Stimulated activated CD8-positive, alpha-beta memory T cell treated with anti-CD3 and anti-CD28 coated beads, Interleukin-15, amount 100 ng/mL, for 24 hours (primary cell): ENCODE results near the gene LRRC4.

Experiments
- DNase-seq: peaks from one replicate; pipeline ENCODE4 v3.0.0-alpha.2; 2020; ENCODE audit warnings: low read depth

The LRRC4 gene, protein sequence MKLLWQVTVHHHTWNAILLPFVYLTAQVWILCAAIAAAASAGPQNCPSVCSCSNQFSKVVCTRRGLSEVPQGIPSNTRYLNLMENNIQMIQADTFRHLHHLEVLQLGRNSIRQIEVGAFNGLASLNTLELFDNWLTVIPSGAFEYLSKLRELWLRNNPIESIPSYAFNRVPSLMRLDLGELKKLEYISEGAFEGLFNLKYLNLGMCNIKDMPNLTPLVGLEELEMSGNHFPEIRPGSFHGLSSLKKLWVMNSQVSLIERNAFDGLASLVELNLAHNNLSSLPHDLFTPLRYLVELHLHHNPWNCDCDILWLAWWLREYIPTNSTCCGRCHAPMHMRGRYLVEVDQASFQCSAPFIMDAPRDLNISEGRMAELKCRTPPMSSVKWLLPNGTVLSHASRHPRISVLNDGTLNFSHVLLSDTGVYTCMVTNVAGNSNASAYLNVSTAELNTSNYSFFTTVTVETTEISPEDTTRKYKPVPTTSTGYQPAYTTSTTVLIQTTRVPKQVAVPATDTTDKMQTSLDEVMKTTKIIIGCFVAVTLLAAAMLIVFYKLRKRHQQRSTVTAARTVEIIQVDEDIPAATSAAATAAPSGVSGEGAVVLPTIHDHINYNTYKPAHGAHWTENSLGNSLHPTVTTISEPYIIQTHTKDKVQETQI

DNA sequence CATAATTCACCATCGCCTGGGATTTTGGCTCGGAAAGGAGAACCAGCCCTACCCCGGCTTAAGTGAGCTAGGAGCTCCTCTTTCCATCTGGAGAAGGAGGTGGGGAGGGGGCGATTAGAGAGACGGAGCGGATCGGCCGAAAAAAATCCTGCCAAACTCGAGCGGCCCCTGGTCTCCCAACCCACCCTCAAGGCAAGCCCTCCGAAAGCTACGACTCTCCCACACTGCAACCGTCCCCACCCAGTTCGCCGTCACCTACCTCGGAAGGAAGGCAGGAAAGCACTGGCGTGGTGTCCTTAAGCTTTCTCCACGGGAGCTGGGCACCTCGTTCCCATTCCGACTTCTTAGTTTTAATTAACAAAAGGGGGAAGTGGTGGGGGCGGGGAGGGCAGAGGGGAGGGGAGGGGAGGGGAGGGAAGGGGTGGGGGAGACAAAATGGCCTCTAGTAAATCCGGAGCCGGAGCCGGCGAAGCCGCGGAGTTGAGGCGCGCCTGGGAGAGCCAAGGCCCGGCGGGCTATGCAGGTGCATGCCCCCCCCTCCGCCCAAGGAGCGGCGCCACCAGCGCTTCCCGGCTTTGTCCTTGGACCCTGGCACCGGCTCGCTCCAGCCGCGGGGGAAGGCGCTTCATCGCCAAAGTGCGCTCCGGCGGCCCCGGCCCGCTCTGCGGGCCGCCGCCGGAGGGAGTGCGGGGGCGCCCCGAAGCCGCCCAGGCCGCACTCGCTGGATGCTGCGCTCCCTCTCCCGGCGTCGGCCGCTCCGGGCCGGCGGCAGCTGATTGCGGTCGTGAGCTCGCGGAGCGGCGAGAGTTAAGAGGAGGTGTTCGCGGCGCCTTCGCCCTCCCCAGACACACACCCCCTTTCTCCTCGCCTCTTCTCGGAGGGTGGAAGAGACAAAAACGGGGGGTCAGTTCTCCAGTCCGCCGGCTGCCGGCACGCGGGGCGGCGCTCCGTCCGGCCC is at the start of gene LRRC4:
LRRC4 (minus strand) TSS at position 784 of the 958 bp plus-strand sequence. CDS start 797 bp downstream, outside the sequence.
- no peak for DNase-seq

DNA sequence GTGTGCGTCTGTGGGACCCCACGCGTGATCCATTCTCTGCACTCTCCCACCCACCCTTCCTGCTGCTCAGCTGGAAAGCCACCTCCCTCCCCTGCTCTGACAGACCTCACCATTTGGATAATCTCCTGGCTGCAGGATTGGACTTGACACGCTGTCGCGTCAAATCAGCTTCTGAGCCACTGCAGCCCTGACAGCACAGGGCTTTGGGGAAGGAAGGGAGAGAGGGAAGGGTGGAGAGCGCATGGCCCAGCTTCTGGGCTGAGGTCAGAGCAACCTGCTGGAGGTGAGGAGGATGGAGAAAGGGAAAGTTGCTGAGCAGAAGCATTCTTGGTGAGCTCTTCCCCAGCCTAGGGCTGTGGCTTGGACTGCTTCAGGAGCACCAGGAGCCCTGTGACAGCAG is 48.9 kb upstream of the LRRC4 start:
- no peak for DNase-seq

DNA sequence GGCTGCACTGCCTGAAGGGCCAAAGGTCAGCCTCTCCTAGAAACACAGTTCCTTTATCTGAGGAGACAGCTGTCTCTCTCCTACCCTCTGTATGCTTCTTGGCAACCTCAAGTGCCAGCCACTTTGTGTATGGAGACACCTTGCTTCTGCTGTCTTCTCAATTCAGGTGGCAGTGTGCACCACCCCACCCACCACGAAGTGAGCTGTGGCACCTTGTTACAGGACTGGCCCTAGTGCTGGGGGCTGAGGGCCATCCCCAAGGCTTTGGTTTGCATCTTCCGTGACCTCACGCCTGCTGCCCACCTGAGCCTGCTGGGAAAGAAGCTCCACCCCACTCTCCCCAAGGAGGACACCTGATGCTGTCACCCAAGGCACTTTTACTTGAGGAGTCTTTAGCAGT is 47.1 kb upstream of the LRRC4 start:
- no peak for DNase-seq

DNA sequence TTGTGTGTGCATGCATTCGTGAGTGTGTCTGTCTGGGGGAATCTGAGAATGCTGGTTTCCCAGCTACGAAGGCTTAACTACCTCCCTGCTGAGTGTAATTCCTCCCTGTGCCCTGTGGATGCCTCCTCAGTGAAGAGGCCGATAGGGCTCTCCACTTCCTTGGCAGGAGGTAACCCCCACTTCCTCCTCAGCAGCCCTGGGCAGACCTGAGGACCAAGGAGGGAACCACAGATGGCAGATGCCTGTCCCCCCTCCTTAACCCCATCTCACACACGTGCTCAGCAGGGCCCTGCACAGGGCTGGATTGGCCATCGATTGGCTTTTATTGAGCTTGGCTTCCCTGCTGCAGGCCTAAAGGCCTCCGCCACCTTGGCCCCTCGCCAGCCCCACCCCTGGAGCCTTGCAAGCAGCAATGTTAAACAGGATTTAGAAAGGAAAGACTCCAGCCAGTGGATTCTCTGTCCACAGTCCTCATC is 45.6 kb upstream of the LRRC4 start:
- no peak for DNase-seq

DNA sequence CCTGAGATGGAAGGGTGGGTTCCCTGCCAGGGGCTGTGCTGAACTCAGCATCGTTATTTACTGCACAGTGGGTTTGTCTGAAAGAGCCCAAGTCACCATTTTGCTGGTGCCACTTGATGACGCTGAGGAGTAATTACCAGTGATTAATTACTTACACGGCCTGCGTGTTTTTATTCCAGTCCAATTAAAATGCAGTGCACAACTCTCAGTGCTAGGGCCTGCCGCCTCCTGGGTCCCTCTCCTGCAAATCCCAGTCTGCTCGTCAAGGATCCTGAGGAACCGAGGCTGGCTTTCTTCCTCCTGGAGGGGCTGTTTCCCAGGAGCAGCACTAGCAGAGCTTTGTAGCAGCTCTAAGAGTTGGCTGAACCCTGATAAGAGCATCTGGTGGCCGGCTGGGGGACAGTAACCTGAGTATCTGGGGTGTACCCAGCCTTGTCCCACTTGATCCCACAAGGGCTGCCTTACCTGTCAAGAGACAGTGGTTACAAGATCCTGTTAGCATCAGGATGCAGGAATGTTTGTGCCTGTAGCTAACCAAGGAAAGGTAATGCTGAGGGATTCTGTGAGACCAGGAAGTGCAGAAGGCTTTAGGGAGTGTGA is 45.1 kb upstream of the LRRC4 start:
- no peak for DNase-seq

DNA sequence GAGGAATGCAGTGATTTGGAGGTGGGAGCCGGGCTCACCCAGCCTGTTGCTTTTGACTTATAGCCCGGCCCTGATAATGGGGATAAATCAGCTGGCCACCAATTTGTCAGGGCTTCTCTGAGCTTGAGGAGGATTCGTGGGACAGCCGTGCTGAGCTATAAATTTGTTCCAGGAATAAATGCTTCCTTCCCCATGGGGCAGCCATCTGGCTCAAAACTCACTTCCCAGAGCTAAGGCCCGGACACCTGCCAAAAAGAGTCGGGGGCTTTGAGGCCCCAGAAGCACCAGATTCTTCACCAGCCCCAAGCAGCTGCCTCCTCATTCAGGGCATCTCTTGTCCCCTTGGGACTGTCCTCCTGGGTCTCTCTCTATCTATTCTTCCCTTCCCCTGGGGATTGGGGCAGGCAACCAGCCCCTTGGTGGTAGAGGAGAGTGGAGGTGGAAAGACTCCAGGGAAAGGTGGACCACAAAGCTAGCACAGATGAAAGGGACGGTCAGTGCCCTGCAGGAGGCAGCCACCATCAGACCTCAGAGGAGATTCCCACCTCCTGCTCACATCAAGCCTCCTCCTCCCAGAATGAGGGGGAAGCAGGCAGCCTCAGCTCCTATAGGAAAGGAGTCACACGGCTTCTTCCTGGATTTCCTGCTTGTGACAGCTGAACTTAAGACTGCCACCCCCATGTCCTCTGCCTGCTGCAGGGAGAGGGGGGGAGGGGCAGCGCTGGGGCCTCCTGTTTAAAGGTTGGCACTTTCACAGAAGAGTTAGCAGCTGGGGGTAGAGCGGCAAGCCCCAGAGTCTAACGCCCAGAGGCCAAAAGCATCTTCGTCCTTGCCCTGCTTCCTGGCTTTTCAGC is 44.2 kb upstream of the LRRC4 start:
- no peak for DNase-seq

DNA sequence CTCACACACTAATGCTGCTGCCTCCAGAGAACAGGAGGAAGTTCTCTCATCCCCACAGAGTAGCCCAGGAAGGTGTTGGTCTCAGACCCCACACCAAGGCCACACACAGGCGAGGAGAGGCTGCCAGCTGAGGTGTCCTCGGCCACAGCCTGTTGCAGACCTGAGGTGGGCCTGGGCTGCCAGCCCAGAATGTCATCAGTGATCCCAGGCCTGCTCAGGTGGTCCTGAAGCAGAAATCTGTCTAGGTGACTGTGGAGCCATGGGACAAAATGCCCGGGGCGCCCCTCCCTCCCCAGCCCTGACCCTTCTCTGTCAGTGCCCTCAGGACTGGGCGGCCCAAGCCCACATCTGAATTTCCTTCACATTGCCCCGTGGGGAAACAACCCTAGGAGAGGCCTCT is 43.5 kb upstream of the LRRC4 start:
- no peak for DNase-seq

DNA sequence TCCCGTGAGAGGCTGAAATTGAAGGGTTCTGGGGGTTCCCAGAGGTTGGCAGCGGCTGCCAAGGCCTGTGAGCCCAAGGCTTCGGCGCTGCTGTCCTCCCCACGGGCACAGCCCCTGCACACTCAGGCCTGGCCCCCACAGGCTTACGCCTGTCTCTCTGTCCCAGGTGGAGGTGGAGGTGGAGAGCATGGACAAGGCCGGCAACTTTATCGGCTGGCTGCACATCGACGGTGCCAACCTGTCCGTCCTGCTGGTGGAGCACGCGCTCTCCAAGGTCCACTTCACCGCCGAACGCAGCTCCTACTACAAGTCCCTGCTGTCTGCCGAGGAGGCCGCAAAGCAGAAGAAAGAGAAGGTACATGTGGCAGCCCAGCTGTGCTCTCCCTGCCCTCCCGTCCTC is 43.1 kb upstream of the LRRC4 start:
- DNase-seq, result no peak

DNA sequence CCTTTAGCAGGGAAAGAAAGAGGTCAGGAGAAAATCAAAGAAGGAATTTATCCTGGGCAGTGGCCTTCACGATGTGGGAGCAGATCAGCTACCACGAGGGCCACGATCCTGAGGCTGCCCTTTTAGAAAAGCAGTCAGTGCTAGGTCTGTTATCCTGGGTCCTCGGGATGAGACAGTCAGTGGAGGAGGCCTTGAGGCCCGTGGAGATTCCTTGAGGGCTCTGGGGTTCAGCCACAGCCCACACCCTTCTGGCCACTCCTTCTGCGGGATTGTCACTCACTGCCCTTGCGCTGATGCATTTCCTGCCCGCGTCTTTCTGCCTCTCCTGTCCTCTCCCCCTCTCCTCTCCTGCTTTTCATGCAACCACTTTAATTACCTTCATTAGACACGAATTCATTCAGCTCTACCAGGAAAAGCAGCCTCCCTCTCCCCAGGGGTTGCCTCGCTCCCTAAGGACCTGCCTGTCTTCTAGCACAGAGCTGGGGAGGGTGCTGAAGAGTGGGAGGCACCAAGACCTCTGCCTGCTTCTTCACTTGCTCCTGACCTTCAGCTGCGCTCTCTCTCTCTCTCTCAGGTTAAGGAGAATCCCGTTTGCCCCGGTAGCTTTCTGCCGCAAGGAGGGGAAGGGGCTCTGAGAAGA is 42.6 kb upstream of the LRRC4 start:
- no peak for DNase-seq

DNA sequence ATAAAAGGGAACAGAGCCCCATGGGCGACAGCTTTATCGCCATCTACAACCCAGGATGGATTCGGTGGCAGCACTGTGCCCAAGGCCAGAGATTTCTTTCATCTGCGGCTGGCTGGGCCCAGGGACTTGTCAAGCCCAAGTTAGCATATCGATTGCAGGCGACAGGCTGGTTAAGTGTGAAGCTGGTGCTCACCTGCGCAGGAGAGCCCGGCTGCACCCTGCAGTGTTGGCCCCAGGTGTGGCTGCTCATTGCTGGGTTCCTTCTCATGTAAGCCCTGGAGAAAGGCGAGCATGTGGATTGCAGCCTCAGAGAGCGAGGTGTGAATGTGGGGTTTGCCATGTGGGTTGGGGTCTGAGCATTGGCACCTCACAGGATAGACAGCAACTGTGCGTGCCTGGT is 40.6 kb upstream of the LRRC4 start:
- DNase-seq, result no peak

DNA sequence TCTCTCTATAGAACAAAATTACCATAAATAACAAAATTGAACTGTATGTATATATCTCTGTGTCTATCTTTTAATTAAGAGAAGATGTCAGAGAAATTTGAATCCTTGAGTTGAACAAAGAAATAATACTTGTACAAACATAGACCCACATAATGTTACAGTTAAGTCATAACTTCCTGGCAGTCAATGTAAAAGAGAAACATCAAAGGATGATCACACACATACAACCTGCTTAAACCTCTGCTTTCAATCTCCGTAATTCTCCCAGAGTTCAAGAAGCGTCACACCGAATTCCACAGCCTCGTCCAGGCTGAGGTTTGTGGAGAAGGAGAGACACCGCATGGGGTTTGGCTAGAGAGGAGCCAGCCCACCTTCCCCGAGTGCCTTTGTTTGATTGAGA is 40.1 kb upstream of the LRRC4 start:
- no peak for DNase-seq

DNA sequence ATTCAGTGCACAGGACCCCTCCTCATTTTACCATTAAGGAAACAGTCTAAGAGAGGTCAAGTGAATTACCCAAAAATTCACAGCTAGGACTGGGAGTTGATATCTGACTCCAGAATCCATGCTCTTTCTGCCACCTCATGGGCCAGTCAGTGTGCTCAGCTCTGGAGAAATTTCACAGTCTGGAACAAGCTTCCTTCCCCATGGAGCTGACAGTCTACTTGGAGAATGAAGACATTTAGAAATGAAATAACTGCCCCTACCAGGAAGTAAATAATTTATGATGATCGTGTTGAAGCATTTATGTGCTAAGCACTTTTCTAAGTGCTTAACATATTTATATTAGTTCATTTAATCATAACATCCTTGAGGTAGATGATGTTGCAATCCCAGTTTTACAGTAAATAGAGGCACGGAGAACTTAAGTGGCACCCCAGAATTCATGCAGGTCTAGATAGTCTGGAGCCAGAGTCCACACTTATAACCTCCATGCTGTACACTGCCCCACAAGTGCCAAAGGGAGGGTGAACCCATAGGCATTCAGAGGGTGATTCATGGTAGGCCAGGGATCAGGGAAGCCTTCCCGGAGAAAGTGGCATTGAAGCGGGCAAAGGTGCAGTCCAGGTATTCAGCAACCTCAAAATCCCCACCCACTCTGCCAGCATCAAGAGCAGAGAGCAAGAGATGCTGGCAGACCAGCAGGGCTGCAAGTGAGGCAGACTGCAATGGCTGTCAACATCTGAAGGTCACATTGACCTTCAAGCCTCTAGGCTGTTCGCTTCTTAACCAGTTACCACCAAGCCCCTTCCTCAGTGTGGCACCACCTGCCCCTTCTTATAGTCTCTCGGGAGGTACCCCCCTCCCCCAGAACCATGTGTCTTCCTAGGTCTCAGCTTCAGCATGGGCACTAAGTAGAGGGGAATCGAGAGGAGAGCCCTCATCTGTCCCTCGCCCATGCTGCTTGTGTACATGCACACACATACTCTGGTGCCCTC is 38.4 kb upstream of the LRRC4 start:
- no peak for DNase-seq

DNA sequence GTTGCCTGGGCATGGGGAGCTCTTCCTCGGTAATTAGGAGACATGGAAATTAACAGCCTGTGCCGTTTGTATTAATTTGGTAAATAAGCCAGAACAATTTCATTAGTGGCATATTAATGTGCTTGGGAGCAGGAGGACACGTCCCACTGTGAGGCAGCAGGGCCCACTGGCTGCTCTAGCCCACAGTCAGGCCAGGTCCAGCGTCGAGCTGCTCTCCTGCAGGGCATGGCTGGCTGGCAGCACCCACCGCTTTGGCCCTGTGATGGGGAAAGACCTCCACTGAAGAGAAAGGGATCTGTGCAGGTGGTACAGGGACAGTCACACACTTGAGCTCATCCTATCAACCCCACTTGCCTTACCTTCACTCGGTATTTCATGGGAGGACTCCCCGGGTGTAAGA is 37.5 kb upstream of the LRRC4 start:
- no peak for DNase-seq

DNA sequence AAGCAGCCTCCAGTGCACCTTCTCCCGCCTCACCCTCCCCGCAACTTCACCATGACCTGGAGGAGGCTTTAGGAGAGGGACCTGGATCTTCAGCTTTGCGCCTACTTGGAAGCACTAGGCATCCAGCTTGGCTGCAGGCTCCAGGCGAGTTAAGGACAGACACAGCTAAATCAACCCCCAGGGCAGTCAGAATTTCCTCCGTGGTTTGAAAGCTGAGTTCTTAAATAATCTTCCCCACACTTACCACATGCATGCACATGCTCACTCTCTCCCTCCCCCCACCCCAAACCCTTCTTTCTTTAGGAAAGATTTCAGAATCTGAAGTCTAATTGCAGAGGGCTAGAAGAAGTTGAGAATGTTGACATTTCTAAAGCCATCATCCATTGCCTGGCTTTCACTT is 36.7 kb upstream of the LRRC4 start:
- no peak for DNase-seq

DNA sequence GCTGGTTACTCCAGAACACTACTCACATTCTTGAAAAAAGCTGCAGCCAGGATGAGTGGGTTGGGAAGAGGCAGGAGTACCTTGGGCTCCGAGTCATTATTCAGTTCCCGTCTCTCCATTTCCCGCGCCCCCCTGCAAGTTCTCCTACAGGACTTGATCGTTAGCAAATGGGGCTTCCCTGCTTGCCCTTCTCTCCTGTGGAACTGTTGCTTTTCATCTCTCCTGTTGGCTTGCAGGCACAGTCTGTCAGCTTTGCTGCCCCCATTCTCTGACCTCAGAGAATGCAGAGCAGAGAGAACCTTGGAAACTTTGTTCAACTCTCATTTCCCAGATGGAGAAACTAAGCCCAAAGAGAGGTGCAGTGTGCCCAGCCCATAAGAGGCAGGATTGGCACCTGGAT is 35.6 kb upstream of the LRRC4 start:
- DNase-seq, result no peak

DNA sequence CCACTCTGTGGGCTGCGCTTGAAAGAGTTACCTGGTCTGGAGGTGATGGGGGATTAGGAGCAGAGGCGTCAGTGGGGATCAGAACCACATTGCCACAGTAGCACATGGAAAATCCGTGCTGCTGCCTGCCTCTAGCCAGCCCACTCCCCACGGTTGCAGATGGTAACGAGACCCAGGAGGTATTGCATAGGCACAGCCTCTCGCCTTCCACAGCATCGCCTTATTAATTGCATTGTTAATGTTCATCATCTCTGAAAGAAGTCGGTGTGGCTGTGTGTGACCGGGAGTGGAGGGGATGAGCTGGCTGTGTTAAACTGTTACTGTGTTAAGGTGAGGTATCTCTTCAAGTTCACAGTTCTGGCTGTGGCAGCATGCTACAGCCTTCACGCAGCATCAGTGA is 35.2 kb upstream of the LRRC4 start:
- no peak for DNase-seq

DNA sequence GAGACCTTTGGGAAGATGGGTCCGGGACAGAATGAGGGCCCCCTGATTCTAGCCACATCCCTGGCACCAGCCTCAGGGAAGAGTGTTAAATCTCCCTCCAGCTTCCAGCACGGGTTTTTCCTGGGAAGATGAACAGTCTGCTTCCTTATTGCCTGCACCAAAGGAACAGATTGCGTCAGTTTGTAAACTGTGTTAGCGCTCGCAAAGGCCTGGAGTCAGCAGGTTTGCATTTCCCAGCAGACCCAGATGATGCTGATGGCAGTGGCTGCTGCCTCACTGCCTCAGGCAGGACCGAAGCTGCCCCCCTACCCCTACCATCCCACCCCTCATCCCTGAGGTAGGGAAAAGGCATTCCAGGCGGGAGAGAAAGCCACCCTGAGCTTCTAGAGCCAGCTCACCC is 34.6 kb upstream of the LRRC4 start:
- no peak for DNase-seq

DNA sequence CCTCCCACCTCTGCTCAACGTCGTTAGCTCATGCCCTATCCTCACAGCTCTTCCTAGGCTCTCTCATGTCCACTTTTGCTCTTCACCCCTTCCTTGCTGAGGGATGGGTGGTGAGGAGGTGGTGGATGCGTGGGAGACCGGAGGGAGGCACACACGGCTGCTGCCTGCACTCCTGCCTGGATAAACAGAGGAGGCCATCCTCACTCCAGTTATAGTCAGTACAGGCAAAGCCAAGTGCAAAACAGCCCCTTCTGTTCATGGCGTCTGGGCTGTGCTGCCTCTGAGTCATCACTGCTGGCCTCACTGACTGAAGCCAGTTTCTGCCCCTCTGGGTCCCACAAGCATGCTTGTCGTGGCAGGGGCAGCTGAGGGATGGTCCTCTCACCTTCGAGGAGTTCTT is 31.9 kb upstream of the LRRC4 start:
- DNase-seq, result no peak

DNA sequence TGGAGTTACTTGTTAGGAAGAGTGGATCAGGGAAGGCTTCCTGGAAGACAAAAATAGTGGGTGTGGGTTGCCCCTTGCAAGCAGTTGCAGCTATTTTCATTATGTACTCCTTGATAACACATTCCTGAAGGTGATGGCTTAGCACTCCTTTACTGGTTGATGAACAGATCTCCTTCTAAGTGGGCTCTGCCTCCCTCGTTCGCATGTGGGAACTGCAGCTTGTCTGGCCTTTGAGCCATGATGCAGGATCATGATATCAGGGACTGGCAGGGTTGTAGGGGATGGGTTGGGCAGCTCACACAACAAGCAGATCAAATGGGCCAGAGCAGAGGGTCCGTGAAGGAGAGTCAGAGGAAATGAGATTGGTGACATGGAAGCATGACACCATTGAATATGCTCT is 28.8 kb upstream of the LRRC4 start:
- DNase-seq, result no peak
